Measurements from ENCODE around the gene ZDHHC13. TPM values are rescaled to one million over a fixed set of nuclear protein-coding genes. Genes with fewer than 3 reads are reported as not detected.

The ZDHHC13 gene
- total and polyA plus RNA-seq, 2 of the 8 experiments (the other 6 are each of a cell fraction or from before 2014, with no cell fraction given): 22.4 to 24.1 TPM

DNA sequence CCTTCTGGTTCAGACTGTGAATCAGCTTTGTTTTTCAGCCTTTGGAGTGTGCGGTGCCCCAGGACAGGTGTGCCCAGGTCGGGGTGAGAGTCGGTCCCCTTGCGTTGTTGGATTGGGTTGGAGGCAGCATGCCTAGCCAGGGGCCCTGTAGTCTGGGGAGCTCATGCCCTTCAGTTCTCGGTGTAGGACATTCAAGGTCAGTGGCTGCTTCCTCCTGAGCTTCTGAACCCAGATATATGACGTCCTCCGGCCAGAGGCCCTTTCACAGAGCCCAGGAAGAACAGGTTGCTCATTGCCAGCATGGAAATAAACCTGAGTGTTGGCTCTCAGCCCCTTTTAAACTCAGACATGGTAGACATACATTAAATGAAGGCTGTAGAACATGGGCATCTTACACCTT lies 82.1 kb downstream of the ZDHHC13 start:
- Histone ChIP-seq H3K9me3 (ENCODE audit: insufficient read depth in 2 of 2, low read depth in 1 of 2, low read length in 1 of 2) (0 out of 4 replicates have a peak, but pooled peaks cover 0 to 3% of the 10 kb centered on the region in 2 experiments), H3K23me2 (ENCODE audit: low read depth, low read length) (no peaks in the 10 kb centered on the region), H2BK120ac (replicated peaks; ENCODE audit: low read depth, low read length) (no peak overlapping the region), H3K79me2 (ENCODE audit: control insufficient read depth in 1 of 2, insufficient read depth in 2 of 2, low read length in 2 of 2) (no peaks in the 10 kb centered on the region), H3K4me1 (replicated peaks in 1 of 4; ENCODE audit: control insufficient read depth in 3 of 4, insufficient read depth in 4 of 4, low read length in 3 of 4) (no peaks in the 10 kb centered on the region), H2AFZ (ENCODE audit: low read length) (no peak overlapping the region), H3K4me2 (ENCODE audit: insufficient read depth in 1 of 2, low read depth in 2 of 2, low read length in 2 of 2) (no peak overlapping the region), H2BK20ac (ENCODE audit: low read length) (no peak overlapping the region), H3K23ac (ENCODE audit: insufficient read length) (no peak overlapping the region), H3K4ac (replicated peaks; ENCODE audit: insufficient read length, low read depth, low read length) (no peak overlapping the region), H4K8ac (ENCODE audit: extremely low read depth, insufficient read depth, low read length) (no peak overlapping the region), H3K4me3 (ENCODE audit: extremely low read depth in 1 of 4, insufficient read depth in 2 of 4, low read depth in 3 of 4, low read length in 4 of 4) (no peak overlapping the region), H3K27me3 (replicated peaks in 1 of 4; ENCODE audit: control insufficient read depth in 3 of 4, extremely low read depth in 1 of 4, insufficient read depth in 3 of 4, low read length in 3 of 4) (no peaks in the 10 kb centered on the region), H3K56ac (replicated peaks; ENCODE audit: insufficient read length, low read depth, low read length) (no peak overlapping the region), H3K79me1 (ENCODE audit: low read depth, low read length) (no peaks in the 10 kb centered on the region), H3K18ac (ENCODE audit: extremely low read depth, low read length) (no peak overlapping the region), H3K14ac (ENCODE audit: insufficient read length) (no peak overlapping the region), H4K20me1 (replicated peaks in 1 of 2; ENCODE audit: control insufficient read depth in 1 of 2, insufficient read depth in 2 of 2, low read length in 2 of 2) (no peaks in the 10 kb centered on the region), H3K9ac (replicated peaks in 1 of 4; ENCODE audit: extremely low read depth in 1 of 4, low read depth in 3 of 4, low read length in 3 of 4) (no peak overlapping the region), H4K5ac (ENCODE audit: insufficient read length, low read depth, low read length) (no peak overlapping the region), H2BK5ac (ENCODE audit: low read depth, low read length) (no peak overlapping the region), H3K36me3 (ENCODE audit: control insufficient read depth in 2 of 4, insufficient read depth in 4 of 4, low read length in 3 of 4) (no peaks in the 10 kb centered on the region), H4K91ac (replicated peaks; ENCODE audit: insufficient read length, low read length) (no peak overlapping the region), H2BK12ac (ENCODE audit: low read depth, low read length) (no peak overlapping the region), H2BK15ac (ENCODE audit: low read length) (no peak overlapping the region), H2AK5ac (ENCODE audit: low read depth, low read length) (no peak overlapping the region), H3K27ac (ENCODE audit: low read depth, low read length) (no peak overlapping the region)
- DNase-seq (ENCODE audit: low read depth in 1 of 2, low spot score in 2 of 2) (no peak), FAIRE-seq (no peak)
- CTCF ChIA-PET (ENCODE audit: partially characterized antibody): interaction anchor here (0.9 to 1.6 kb wide), 2 partner anchors 128 to 602 kb away, joined by 3 to 5 read pairs; no protein-coding TSS in a partner anchor
- POLR2A ChIA-PET (ENCODE audit: partially characterized antibody): interaction anchor here (1.3 kb wide), 1 partner anchor 20 kb away, joined by 3 read pairs; no protein-coding TSS in a partner anchor
- WGBS, 2 experiments (ENCODE audit: extremely low coverage in 1 of 2, insufficient coverage in 1 of 2, insufficient read length in 1 of 2, insufficient replicate concordance in 2 of 2, low coverage in 1 of 2, low lambda C conversion rate in 2 of 2, missing lambda C conversion rate in 1 of 2): 87% methylated on average over 7 of the region's 7 CpGs; no CpG with 5 or more reads in 1 of the 2 experiments
- TF ChIP-seq HDAC6 (IDR thresholded peaks at IDR 0.05; ENCODE audit: low read depth, low read length): no peak
- no peak for TF ChIP-seq POLR2A (IDR thresholded peaks at IDR 0.05; ENCODE audit: control extremely low read depth in 1 of 2, low read depth in 2 of 2, low read length in 2 of 2)
- TF ChIP-seq RAD21 (IDR thresholded peaks at IDR 0.05 in 1 of 2, conservative IDR thresholded peaks at IDR 0.05 in 1 of 2; ENCODE audit: low read depth in 2 of 2, low read length in 2 of 2): no peak
- no peak for TF ChIP-seq EP300 (IDR thresholded peaks at IDR 0.05; ENCODE audit: borderline replicate concordance in 1 of 2, low read depth in 2 of 2, low read length in 2 of 2)
- no peak for TF ChIP-seq FOSL1 (IDR thresholded peaks at IDR 0.05; ENCODE audit: insufficient read depth, low read depth, low read length)
- no peak for TF ChIP-seq JUND (IDR thresholded peaks at IDR 0.05; ENCODE audit: low read length)
- no peak for TF ChIP-seq CREB1 (IDR thresholded peaks at IDR 0.05)
- no peak for TF ChIP-seq CBX5 (IDR thresholded peaks at IDR 0.05; ENCODE audit: low read depth, low read length)
- TF ChIP-seq BCL11A (IDR thresholded peaks at IDR 0.05; ENCODE audit: low read depth in 2 of 2, low read length in 2 of 2): no peak
- TF ChIP-seq KDM4A (IDR thresholded peaks at IDR 0.05; ENCODE audit: low read depth, low read length, severe bottlenecking): no peak
- TF ChIP-seq TAF1 (IDR thresholded peaks at IDR 0.05; ENCODE audit: low read depth, low read length): no peak
- TF ChIP-seq, protein P1, sequence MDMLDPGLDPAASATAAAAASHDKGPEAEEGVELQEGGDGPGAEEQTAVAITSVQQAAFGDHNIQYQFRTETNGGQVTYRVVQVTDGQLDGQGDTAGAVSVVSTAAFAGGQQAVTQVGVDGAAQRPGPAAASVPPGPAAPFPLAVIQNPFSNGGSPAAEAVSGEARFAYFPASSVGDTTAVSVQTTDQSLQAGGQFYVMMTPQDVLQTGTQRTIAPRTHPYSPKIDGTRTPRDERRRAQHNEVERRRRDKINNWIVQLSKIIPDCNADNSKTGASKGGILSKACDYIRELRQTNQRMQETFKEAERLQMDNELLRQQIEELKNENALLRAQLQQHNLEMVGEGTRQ (IDR thresholded peaks at IDR 0.05; ENCODE audit: low read length): no peak
- TF ChIP-seq SIX5 (IDR thresholded peaks at IDR 0.05; ENCODE audit: low read depth, low read length): no peak
